ACC112 (cell line): ENCODE results near the gene GANC.
"Not testable (repeated sequence)": the region's sequence is repeated elsewhere in the genome, so short reads cannot be mapped to it uniquely, and the experiment has no call there.

Experiments
- H2AFZ ChIP-seq: fragments of 200-600 bp; sonication (generic); one replicate; pipeline ENCODE4 v1.6.0; 2017; ENCODE audit warnings: antibody characterized with exemption, low read length; ENCODE audit not compliant: unreplicated experiment
- H3K27ac ChIP-seq: fragments of 200-600 bp; sonication (generic); 2 replicates; pipeline ENCODE4 v1.5.1; 2014; ENCODE audit warnings: low read depth, mild to moderate bottlenecking, antibody characterized with exemption, low read length, moderate library complexity
- H3K27me3 ChIP-seq: fragments of 200-600 bp; sonication (generic); 2 replicates; pipeline ENCODE4 v1.6.1; 2014; ENCODE audit warnings: mild to moderate bottlenecking, antibody characterized with exemption, low read length, moderate library complexity, mixed read lengths; ENCODE audit not compliant: insufficient read depth
- H3K36me3 ChIP-seq: fragments of 200-600 bp; sonication (generic); 2 replicates; pipeline ENCODE4 v1.6.1; 2016; ENCODE audit warnings: mild to moderate bottlenecking, antibody characterized with exemption, low read length, moderate library complexity, mixed read lengths; ENCODE audit not compliant: insufficient read depth
- H3K4me1 ChIP-seq: fragments of 200-600 bp; sonication (generic); one replicate; pipeline ENCODE4 v1.6.1; 2016; ENCODE audit warnings: low read length, mixed read lengths; ENCODE audit not compliant: insufficient read depth, unreplicated experiment, control insufficient read depth
- H3K4me3 ChIP-seq: fragments of 200-600 bp; sonication (generic); 2 replicates; pipeline ENCODE4 v1.5.1; 2014; ENCODE audit warnings: mild to moderate bottlenecking, low read depth, low read length
- H3K79me2 ChIP-seq: fragments of 200-600 bp; sonication (generic); one replicate; pipeline ENCODE4 v1.6.0; 2016; ENCODE audit warnings: low read length; ENCODE audit not compliant: control insufficient read depth, unreplicated experiment, insufficient read depth

Gene GANC, protein sequence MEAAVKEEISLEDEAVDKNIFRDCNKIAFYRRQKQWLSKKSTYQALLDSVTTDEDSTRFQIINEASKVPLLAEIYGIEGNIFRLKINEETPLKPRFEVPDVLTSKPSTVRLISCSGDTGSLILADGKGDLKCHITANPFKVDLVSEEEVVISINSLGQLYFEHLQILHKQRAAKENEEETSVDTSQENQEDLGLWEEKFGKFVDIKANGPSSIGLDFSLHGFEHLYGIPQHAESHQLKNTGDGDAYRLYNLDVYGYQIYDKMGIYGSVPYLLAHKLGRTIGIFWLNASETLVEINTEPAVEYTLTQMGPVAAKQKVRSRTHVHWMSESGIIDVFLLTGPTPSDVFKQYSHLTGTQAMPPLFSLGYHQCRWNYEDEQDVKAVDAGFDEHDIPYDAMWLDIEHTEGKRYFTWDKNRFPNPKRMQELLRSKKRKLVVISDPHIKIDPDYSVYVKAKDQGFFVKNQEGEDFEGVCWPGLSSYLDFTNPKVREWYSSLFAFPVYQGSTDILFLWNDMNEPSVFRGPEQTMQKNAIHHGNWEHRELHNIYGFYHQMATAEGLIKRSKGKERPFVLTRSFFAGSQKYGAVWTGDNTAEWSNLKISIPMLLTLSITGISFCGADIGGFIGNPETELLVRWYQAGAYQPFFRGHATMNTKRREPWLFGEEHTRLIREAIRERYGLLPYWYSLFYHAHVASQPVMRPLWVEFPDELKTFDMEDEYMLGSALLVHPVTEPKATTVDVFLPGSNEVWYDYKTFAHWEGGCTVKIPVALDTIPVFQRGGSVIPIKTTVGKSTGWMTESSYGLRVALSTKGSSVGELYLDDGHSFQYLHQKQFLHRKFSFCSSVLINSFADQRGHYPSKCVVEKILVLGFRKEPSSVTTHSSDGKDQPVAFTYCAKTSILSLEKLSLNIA (N-terminal part only)

DNA sequence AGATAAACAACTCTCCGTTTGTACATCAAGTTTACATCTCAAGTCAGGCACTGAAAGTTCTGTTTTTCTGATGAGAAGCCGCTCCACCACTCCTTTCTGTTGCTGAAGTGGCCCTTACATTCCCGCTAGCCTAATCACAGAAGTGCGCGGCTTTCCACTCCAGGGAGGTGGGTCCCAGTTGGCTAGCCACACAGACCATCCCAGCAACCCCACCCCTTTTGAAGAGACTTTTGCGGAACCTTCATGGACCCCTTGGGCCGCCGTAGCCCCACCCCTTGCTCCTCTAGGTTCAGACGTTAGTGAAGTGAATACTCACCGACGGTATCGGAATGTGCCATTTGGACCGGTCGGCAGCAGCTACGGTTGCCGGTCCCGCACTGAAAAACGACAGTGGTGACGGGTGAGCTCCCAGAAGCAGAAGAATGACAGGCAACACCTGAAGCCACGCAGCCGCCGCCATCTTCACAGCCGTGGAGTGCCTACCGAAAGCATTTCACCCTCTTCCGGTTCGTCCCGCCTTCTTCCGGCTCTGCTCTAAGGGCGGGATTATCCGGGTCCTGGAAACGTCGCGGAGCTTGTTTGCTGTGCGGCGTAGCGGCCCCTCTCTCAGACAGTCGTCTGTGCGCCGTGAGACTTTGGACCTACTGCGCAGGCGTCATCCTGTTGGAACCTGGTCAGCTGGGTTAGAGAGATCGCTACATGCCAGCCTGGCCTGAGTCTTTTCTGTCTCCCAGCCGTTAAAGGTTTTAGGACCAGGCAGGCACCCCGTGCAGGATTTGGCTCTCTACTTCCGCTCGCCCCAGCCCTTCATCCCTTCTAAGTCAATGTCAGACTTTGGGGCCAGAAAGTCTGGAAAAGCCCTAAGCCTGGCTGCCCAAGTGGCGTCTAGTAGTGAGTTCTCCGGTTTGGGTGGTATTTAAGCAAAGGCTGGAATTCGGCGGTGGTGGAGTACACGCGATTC lies at the start of gene GANC, which contains the start of gene TMEM87A:
Gene GANC, plus strand, starts transcription at position 263 of the 961 bp plus-strand sequence. CDS start 1,281 bp downstream, outside the sequence.
Gene TMEM87A, minus strand, starts transcription at position 495 of the 961 bp plus-strand sequence. Its CDS starts 35 bp downstream, at position 460.
- no peaks in the 10 kb centered on the region for H3K27me3 ChIP-seq
- H3K4me1 ChIP-seq, result peaks cover 25% of the 10 kb centered on the region
- H2AFZ ChIP-seq, result peak within 1 kb of the TSS; percentile 80
- H3K36me3 ChIP-seq, result peaks cover 19% of the 10 kb centered on the region
- peak within 1 kb of the TSS; percentile 95 for H3K27ac ChIP-seq
- peak within 1 kb of the TSS; percentile 79 for H3K4me3 ChIP-seq
- H3K79me2 ChIP-seq, result peaks cover 63% of the 10 kb centered on the region

DNA sequence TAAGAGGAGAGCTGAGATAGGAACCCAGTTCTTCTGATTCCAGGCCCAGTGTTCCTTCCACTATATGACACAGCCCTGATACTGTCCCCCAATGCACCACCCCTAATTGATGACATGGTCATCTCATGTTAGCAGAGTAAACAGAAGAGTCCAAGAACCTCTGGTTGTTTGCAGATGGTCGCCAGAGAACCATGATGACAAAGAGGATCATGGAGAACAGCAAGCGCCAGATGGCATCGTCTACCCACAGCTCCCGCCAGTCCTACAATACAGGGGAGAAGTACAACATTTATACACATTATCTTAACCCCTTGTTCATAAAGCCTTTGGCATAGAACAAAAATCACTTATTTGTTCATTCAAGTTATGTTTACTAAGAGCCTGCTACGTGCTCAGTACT lies 46.4 kb upstream of the GANC start:
- Histone ChIP-seq H2AFZ (no peak overlapping the region), H3K4me3 (no peak overlapping the region), H3K36me3 (peaks cover 30% of the 10 kb centered on the region), H3K27me3 (no peaks in the 10 kb centered on the region), H3K79me2 (no peaks in the 10 kb centered on the region), H3K4me1 (no peaks in the 10 kb centered on the region), H3K27ac (no peak overlapping the region)

DNA sequence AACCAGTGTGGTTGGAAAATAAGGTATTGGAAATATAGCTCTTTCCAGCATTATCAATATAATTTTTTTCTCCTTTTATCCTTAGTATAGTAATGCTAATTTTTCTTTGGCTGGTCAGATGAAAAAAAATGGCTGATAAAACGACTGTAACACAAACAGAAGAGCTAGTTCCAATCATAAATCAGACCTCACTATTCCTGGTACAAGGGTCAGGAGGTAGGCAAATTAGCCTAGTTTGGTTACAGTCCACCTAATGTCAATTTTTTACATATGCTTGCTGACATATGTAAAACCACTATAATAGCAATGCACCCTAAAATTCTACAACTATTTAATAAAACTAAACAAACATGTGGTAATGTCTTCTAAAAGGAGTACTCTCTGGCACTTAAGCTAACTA lies 45.0 kb upstream of the GANC start:
- Histone ChIP-seq H2AFZ (no peak overlapping the region), H3K27ac (no peak overlapping the region), H3K79me2 (no peaks in the 10 kb centered on the region), H3K36me3 (peaks cover 35% of the 10 kb centered on the region), H3K4me1 (no peaks in the 10 kb centered on the region), H3K4me3 (no peak overlapping the region), H3K27me3 (no peaks in the 10 kb centered on the region)

DNA sequence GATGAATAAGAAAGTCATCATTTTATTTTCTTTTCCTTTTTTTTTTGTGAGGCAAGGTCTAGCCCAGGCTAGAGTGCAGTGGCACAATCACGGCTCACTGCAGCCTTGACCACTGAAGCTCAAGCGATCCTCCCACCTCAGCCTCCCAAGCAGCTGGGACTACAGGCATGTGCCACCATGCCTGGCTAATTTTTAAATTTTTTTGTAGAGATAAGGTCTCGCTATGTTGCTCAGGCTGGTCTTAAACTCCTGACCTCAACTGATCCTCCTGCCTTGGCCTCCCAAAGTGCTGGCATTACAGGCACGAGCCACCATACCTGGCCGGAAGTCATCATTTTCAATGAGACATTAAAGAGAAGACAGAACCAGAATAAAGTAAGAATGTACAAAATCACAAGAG lies 44.0 kb upstream of the GANC start:
- not testable (repeated sequence) for H3K4me1 ChIP-seq, H3K4me3 ChIP-seq, H3K27ac ChIP-seq, H3K27me3 ChIP-seq, H2AFZ ChIP-seq, H3K79me2 ChIP-seq
- H3K36me3 ChIP-seq, result peaks cover 28% of the 10 kb centered on the region

DNA sequence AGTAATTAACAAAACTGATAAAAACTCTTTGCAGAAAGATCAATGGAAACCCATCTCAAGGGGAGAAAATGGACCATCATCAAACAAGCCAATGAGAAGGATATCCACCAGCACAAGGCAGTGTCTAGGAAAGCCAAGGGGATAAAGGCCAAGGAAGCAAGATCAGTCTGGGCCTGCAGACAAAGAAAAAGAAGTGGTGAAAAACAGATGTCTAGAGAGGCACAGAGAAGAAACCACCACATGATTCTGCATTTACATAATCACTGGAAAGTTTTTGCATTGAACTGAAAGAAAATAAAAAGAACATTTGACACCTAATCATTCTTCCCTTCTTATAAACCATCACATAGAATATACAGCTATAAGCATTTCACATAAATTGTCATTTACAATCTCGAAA lies 41.9 kb upstream of the GANC start:
- Histone ChIP-seq H3K4me1 (no peaks in the 10 kb centered on the region), H3K27ac (no peak overlapping the region), H3K36me3 (peaks cover 23% of the 10 kb centered on the region), H3K27me3 (no peaks in the 10 kb centered on the region), H2AFZ (no peak overlapping the region), H3K4me3 (no peak overlapping the region), H3K79me2 (no peaks in the 10 kb centered on the region)

DNA sequence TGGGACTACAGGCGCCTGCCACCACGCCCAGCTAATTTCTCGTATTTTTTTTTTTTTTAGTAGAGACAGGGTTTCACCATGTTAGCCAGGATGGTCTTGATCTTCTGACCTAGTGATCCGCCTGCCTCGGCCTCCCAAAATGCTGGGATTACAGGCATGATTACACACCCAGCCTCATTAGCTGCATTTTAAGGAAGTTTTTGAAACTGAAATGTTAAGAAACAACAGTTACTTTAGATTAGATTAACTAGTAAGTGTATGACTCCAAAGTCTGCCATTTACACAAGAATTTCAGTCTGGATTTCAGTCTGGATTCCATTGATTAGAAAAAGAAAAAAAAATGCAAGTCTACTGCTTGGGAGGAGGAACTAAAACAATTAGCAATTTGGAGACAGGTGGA lies 40.4 kb upstream of the GANC start:
- Histone ChIP-seq H3K4me3 (no peak overlapping the region), H3K36me3 (peaks cover 27% of the 10 kb centered on the region), H3K27ac (no peak overlapping the region), H3K27me3 (no peaks in the 10 kb centered on the region), H3K79me2 (no peaks in the 10 kb centered on the region), H2AFZ (no peak overlapping the region), H3K4me1 (no peaks in the 10 kb centered on the region)

DNA sequence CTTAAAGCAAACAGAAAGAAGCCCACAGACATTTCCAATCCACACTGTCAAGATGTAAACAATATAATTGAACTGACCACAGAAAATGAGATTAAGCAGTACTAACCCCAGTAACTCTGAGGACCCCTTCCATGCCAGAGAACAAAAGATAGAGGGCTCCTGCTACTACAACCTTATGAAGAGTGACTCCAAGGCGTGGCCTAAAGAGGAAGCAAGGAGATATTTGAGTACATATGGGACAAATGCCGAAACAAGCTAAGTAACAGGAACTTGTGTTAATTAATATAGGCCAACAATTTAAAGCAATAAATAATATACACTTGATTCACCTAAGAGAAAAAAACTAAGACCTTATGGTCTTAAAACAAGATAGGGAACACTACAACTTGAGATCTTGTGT lies 39.9 kb upstream of the GANC start:
- H2AFZ ChIP-seq, result no peak overlapping the region
- H3K79me2 ChIP-seq, result no peaks in the 10 kb centered on the region
- no peaks in the 10 kb centered on the region for H3K4me1 ChIP-seq
- no peak overlapping the region for H3K4me3 ChIP-seq
- peaks cover 27% of the 10 kb centered on the region for H3K36me3 ChIP-seq
- no peak overlapping the region for H3K27ac ChIP-seq
- no peaks in the 10 kb centered on the region for H3K27me3 ChIP-seq

DNA sequence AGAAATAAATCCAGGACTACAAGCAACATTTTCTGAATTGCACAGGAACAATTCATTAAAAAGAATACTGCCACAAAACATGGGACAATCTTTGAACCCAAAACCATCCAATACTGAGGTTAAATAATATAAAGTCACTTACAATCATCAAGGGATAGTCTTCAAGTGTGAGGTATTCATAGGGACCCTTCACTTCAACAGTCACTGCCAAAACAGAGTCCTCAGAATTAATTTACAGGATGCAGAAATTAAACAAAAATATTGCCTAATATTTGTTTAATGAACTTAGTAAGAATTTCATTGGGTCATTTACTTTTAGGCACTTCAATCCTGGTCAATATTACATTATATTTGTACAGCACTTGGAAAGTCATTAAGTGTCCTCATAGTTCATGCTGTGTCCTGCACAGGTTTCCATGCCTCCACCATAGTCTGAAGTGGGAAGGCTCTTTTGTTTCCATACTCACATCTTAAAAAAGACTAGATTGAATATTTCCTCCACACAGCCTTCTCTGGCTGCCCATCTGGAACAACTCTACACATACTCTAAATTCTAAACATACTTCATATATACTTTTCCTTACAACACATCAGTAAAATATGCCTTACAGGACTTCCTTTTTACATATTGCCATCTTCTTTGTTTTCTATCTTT lies 33.3 kb upstream of the GANC start:
- no peak overlapping the region for H3K27ac ChIP-seq
- H2AFZ ChIP-seq, result no peak overlapping the region
- H3K79me2 ChIP-seq, result no peaks in the 10 kb centered on the region
- H3K4me3 ChIP-seq, result no peak overlapping the region
- H3K4me1 ChIP-seq, result peaks cover 8% of the 10 kb centered on the region
- no peaks in the 10 kb centered on the region for H3K27me3 ChIP-seq
- peaks cover 43% of the 10 kb centered on the region for H3K36me3 ChIP-seq

DNA sequence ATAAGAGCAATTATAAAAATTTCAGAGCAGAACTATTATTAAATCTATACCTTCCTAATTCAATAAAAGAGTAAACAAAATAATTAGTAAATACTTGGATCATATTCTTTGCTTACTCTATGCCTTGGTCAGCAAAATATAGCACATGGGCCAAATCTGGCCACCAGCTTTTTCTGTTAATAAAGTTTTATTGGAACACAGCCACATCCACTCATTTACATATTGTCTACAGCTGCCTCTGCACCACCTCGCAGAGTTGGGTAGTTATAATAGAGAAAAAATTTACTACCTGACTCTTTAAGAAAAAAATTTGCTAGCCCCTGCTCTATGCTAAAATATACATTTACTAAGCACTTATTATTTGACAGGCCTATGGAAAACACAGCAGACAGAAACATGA lies 32.2 kb upstream of the GANC start:
- peaks cover 8% of the 10 kb centered on the region for H3K4me1 ChIP-seq
- no peaks in the 10 kb centered on the region for H3K27me3 ChIP-seq
- no peak overlapping the region for H3K27ac ChIP-seq
- H3K4me3 ChIP-seq, result no peak overlapping the region
- H3K79me2 ChIP-seq, result no peaks in the 10 kb centered on the region
- H3K36me3 ChIP-seq, result peaks cover 42% of the 10 kb centered on the region
- no peak overlapping the region for H2AFZ ChIP-seq
